Measurements from ENCODE around the gene MUCL3.
"Not testable (repeated sequence)": the region's sequence is repeated elsewhere in the genome, so short reads cannot be mapped to it uniquely, and the experiment has no call there.

Gene MUCL3

DNA sequence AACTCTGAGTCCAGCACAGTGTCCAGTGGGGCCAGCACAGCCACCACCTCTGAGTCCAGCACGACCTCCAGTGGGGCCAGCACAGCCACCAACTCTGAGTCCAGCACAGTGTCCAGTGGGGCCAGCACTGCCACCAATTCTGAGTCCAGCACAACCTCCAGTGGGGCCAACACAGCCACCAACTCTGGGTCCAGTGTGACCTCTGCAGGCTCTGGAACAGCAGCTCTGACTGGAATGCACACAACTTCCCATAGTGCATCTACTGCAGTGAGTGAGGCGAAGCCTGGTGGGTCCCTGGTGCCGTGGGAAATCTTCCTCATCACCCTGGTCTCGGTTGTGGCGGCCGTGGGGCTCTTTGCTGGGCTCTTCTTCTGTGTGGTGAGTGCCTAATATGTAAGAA, 46.5 kb downstream of the MUCL3 start:
- DNase-seq, result no peak

DNA sequence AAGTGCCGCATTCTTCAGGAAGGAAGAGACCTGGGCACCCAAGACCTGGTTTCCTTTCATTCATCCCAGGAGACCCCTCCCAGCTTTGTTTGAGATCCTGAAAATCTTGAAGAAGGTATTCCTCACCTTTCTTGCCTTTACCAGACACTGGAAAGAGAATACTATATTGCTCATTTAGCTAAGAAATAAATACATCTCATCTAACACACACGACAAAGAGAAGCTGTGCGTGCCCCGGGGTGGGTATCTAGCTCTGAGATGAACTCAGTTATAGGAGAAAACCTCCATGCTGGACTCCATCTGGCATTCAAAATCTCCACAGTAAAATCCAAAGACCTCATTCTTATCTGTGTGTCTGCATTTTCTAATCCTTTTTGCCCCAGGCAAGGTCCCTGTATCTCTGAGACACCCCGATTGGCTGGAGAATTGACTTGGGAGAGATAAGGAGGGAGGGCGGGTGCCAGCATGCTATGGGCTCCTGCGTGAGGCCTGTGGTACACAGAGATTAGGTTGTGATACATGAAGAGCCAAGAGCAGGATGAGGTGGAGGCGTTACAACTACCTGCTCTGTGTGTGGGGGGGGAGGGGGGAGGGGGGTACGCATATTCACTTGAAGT, 47.5 kb downstream of the MUCL3 start:
- no peak for DNase-seq

DNA sequence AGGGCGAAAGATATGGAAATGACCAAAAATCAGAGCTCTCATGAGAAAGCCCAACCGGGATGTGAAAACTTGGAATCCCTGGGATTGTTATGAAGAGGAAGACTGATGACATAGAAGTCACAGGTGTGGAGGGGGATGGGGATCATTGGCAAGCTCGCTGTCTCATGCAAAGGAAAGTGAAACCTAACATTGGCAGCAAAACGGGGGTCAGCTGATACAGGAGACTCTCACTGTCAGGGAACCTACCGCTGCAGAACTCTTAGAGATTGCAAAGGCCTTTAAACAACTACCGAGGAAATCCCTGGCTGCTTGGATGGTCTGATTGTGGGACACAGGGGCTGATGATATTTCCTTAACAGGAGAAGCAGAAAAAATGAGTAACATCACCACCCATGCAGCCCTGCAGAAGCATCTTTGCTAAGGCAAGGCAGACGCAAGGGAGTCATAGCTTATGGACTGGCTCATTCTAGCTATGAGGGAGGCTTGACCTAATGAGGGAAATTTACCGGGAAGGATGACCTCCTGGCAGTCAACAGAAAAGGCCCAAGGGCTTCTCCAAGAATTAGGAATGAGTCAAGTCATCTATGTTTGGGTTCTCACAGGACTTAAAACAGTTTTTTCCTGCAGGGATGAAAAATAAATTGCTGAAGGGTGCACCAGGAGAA, 49.8 kb downstream of the MUCL3 start:
- DNase-seq, result no peak

DNA sequence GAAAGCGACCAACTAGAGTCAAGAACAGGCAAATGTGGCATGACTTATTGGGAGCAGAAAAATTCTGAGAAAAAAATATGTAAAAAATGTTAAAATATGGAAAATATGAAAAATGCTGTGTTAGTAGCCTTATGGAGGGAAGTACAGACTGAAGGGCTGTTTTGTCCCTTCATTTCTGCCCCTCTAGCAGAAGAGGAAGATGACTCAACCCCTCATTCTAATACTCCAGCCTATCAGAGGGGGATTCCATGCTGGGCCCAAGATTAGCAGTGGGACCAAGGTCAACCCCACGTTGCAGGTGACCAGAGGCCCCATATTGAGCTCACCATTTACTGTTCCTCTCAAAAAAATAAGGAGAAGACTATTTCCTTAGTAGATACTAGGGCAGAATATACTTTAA, 51.1 kb downstream of the MUCL3 start:
- no peak for DNase-seq

DNA sequence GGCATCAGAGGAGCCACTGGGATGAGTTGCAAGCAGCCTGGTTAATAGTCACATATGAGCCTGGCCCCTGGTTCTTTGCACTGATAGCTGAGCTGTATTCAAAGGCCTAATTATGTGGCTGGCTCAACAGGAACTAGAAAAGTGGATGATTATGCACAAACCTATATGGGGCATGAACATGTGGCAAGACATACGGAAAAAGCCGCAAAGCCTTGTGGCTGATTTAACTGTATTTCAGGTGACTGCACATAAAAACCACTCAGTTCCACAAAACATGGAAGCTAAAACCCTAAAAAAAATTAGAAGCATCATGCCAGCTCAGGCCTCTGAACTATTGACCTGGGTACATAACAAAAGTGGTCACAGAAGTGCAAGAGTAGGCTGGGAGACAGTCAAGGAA, 56.5 kb downstream of the MUCL3 start:
- DNase-seq, result no peak

DNA sequence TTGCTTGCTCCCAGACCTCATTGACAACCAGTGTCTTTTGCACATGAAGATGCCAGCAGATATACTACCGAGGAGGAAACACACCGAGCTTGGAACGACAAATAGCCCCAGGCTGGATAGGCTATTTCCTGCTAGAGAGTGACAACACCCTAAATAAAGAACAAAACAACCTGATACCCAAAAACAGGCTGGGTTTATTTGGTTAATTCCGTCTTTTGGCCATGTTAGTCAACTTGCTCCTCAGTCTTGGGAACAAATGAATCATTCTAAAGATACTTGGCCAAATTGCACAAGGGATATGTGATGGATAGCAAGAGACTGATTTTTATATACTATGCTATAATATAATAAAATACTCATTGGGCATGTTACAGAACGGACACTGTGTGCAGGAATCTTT, 58.0 kb downstream of the MUCL3 start:
- no peak for DNase-seq

DNA sequence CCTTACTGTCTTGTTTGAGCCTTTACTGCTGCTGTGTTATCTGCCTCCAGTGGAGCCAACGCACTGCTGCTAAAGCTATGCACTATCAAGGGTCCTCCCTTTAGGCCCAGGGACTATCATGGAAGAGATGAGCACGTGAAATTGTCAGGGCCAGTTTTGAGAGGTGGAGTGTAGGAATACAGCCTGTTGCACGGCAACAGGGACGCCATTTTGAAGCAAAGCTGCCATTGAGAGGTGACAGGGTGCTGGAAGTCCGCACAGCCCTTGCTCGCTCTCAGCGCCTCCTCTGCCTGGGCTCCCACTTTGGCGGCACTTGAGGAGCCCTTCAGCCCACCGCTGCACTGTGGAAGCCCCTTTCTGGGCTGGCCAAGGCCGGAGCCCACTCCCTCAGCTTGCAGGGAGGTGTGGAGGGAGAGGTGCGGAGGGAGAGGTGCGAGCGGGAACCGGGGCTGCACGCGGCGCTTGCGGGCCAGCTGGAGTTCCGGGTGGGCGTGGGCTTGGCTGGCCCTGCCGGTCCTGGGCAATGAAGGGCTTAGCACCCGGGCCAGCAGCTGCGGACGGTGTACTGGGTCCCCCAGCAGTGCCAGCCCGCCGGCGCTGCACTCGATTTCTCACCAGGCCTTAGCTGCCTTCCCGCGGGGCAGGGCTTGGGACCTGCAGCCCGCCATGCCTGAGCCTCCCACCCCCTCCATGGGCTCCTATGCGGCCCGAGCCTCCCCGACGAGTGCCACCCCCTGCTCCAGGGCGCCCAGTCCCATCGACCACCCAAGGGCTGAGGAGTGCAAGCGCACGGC, 59.5 kb downstream of the MUCL3 start:
- not testable (repeated sequence) for DNase-seq

DNA sequence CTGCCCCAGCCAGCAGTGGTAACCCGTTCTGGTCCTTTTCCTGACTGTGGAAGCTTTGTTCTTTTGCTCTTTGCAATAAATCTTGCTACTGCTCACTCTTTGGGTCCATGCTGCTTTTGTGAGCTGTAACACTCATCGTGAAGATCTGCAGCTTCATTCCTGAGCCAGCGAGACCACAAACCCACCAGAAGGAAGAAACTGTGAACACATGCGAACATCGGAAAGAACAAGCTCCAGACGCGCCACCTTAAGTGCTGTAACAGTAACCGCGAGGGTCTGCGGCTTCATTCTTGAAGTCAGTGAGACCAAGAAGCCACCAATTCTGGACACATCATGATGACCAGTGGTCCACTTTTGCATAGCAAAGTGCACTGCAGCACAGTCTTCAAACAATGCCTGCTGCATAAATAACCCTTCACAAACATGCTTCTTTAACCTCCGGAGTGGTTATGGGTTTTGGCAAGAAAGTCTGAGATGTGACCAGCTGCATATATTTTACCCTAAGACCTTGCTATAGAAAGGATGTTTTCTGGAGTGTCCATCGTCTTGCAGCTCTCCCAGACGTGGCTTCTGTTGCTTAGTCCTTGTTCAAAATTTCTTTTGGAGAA, 60.6 kb downstream of the MUCL3 start:
- peak; percentile 53 for DNase-seq

DNA sequence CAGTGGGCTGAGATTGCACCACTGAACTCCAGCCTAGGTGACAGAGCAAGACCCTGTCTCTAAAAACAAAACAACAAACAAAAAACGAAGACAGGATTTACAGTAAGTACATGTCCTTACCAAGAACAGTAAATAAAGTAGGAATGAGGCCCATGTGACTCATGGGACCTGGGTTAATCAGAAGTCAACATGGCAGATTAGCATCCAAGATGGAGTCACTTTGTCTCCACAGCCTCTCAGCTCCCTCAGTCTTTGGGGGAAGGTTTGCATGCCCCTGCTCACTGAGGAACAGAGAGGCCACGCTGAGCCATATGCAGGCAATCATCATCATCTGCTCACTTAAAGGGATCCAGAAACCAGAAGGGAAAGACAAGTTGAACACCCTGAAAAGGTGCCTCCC, 61.7 kb downstream of the MUCL3 start:
- DNase-seq, result no peak
